DND-41 (cell line): Measurements from ENCODE around the gene ASB7.

Experiments
- EZH2 ChIP-seq: IDR thresholded peaks from 3 replicates; pipeline ENCODE4 v1.6.1; 2012; ENCODE audit warnings: borderline replicate concordance, low read depth, mild to moderate bottlenecking, moderate library complexity, low read length, inconsistent platforms; ENCODE audit not compliant: severe bottlenecking
- TF ChIP-seq, protein P1 (sequence below): IDR thresholded peaks from 2 replicates; pipeline ENCODE4 v1.5.1; 2012; ENCODE audit warnings: borderline replicate concordance, low read length, moderate library complexity, mild to moderate bottlenecking; ENCODE audit not compliant: poor library complexity, severe bottlenecking; ENCODE audit errors: extremely low read depth

- no peak for TF ChIP-seq EZH2
- TF ChIP-seq, protein P1, sequence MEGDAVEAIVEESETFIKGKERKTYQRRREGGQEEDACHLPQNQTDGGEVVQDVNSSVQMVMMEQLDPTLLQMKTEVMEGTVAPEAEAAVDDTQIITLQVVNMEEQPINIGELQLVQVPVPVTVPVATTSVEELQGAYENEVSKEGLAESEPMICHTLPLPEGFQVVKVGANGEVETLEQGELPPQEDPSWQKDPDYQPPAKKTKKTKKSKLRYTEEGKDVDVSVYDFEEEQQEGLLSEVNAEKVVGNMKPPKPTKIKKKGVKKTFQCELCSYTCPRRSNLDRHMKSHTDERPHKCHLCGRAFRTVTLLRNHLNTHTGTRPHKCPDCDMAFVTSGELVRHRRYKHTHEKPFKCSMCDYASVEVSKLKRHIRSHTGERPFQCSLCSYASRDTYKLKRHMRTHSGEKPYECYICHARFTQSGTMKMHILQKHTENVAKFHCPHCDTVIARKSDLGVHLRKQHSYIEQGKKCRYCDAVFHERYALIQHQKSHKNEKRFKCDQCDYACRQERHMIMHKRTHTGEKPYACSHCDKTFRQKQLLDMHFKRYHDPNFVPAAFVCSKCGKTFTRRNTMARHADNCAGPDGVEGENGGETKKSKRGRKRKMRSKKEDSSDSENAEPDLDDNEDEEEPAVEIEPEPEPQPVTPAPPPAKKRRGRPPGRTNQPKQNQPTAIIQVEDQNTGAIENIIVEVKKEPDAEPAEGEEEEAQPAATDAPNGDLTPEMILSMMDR, result no peak
Measured at GRCh38 chr15:100569391-100569790, 33.0 kb upstream of the ASB7 start.
